Thyroid gland (tissue), 4 donors: ENCODE data around the gene DOCK8. TPM values are rescaled to one million over a fixed set of nuclear protein-coding genes. Genes with fewer than 3 reads are reported as not detected.

Source experiments
- DNase-seq, 2 donors: peaks; one replicate each; pipeline ENCODE4 v3.0.0-alpha.2; 2019
- H3K27ac ChIP-seq, 3 donors: fragments of 200-600 bp; sonication (generic); 1 replicate in 2 of 3; 2 replicates in 1 of 3; pipeline ENCODE4 v1.5.1; 2016 to 2019; ENCODE audit warnings: mild to moderate bottlenecking in 1 of 3, moderate library complexity in 1 of 3
- H3K27me3 ChIP-seq: fragments of 200-600 bp; sonication (generic); one replicate; pipeline ENCODE4 v1.5.1; 2019
- H3K36me3 ChIP-seq, 2 donors: fragments of 200-600 bp; sonication (generic); one replicate each; pipeline ENCODE4 v1.5.1; 2016 to 2019
- H3K4me1 ChIP-seq, 2 donors: fragments of 200-600 bp; sonication (generic); one replicate each; pipeline ENCODE4 v1.5.1; 2017 to 2019
- H3K4me3 ChIP-seq, 3 donors: fragments of 200-600 bp; sonication (generic); replicated peaks in 1 of 3; 1 replicate in 2 of 3; 2 replicates in 1 of 3; pipeline ENCODE4 v1.5.1; 2016; ENCODE audit warnings: mild to moderate bottlenecking in 1 of 3
- H3K9me3 ChIP-seq: fragments of 200-600 bp; sonication (generic); one replicate; pipeline ENCODE4 v1.5.1; 2017
- CTCF ChIP-seq, 6 experiments: fragments of 200-600 bp in 3 of 6; fragments of 450-650 bp in 3 of 6; sonication (generic) in 3 of 6; IDR thresholded peaks; one replicate each; pipeline ENCODE4 v1.5.1; 2016 to 2019; ENCODE audit warnings: antibody characterized with exemption in 6 of 6, mild to moderate bottlenecking in 2 of 6, inconsistent platforms in 1 of 6, moderate library complexity in 1 of 6
- POLR2A ChIP-seq, 2 donors: fragments of 450-650 bp; IDR thresholded peaks; one replicate each; pipeline ENCODE4 v1.6.1; 2017; ENCODE audit warnings: antibody characterized with exemption in 2 of 2, mild to moderate bottlenecking in 2 of 2, moderate library complexity in 1 of 2
- WGBS, 2 donors: methylation state at CpG; one replicate each; pipeline ENCODE4 v1.1.5; 2017; 5-methylcytosine and 5-hydroxymethylcytosine counted together
- intact Hi-C: fragments of 100-400 bp; cut with DNase I; formaldehyde crosslinking; loops from one replicate; pipeline ENCODE4 v1.15.1; 2023
- total RNA-seq, 4 donors: library from RNA; depleted of rRNA; stranded (reverse); fragments of >200 nt; gene quantifications; one replicate each; pipeline ENCODE4 v1.2.3, GENCODE V29; 2016

Gene DOCK8
- total RNA-seq, 4 donors from 2014 or later: 10.1 to 19.5 (median 16.0) TPM

GRCh38 chr9:286071-286740 is 71.5 kb downstream of the DOCK8 start:
- intact Hi-C loops: no loop called here
- no peak for TF ChIP-seq POLR2A (IDR thresholded peaks at IDR 0.05)
- TF ChIP-seq CTCF (IDR thresholded peaks at IDR 0.05): no peak
- no peaks in the 10 kb centered on the region for H3K4me1 ChIP-seq
- H3K27ac ChIP-seq: no peak overlapping the region
- DNase-seq: no peak
- no peaks in the 10 kb centered on the region for H3K36me3 ChIP-seq
- H3K27me3 ChIP-seq: no peaks in the 10 kb centered on the region
- H3K4me3 ChIP-seq: no peak overlapping the region
- 81 to 82% methylated on average over 12 of the region's 12 CpGs for WGBS, 2 donors
- H3K9me3 ChIP-seq: no peaks in the 10 kb centered on the region

- TF ChIP-seq CTCF (IDR thresholded peaks at IDR 0.05) (no peak), POLR2A (IDR thresholded peaks at IDR 0.05) (no peak)
Observed at GRCh38 chr9:289121-289520, 74.5 kb downstream of the DOCK8 start.

GRCh38 chr9:292915-293314 is 78.2 kb downstream of the DOCK8 start:
- intact Hi-C loops: no loop called here
- H3K4me3 ChIP-seq: no peak overlapping the region
- no peaks in the 10 kb centered on the region for H3K4me1 ChIP-seq
- H3K9me3 ChIP-seq: no peaks in the 10 kb centered on the region
- no peaks in the 10 kb centered on the region for H3K27me3 ChIP-seq
- TF ChIP-seq POLR2A (IDR thresholded peaks at IDR 0.05) (no peak), CTCF (IDR thresholded peaks at IDR 0.05) (no peak)
- H3K36me3 ChIP-seq: no peaks in the 10 kb centered on the region
- DNase-seq: no peak
- 78 to 84% methylated on average over 1 of the region's 1 CpG for WGBS, 2 donors
- no peak overlapping the region for H3K27ac ChIP-seq

More at GRCh38 chr9:289121-289520, 74.5 kb downstream of the DOCK8 start:
- Histone ChIP-seq H3K9me3 (no peaks in the 10 kb centered on the region), H3K27ac (no peak overlapping the region), H3K4me1 (no peaks in the 10 kb centered on the region), H3K4me3 (no peak overlapping the region), H3K27me3 (no peaks in the 10 kb centered on the region), H3K36me3 (no peaks in the 10 kb centered on the region)
- WGBS, 2 donors: 71 to 73% methylated on average over 4 of the region's 4 CpGs
- intact Hi-C loops: no loop called here
- no peak for DNase-seq

GRCh38 chr9:295576-295975 is 80.9 kb downstream of the DOCK8 start:
- Histone ChIP-seq H3K27ac (no peak overlapping the region), H3K27me3 (no peaks in the 10 kb centered on the region), H3K4me1 (no peaks in the 10 kb centered on the region), H3K4me3 (no peak overlapping the region), H3K36me3 (no peaks in the 10 kb centered on the region), H3K9me3 (no peaks in the 10 kb centered on the region)
- intact Hi-C loops: no loop called here
- TF ChIP-seq CTCF (IDR thresholded peaks at IDR 0.05) (no peak), POLR2A (IDR thresholded peaks at IDR 0.05) (no peak)
- no peak for DNase-seq

GRCh38 chr9:296411-296810 is 81.7 kb downstream of the DOCK8 start:
- H3K27me3 ChIP-seq: no peaks in the 10 kb centered on the region
- TF ChIP-seq POLR2A (IDR thresholded peaks at IDR 0.05) (no peak), CTCF (IDR thresholded peaks at IDR 0.05) (no peak)
- H3K4me1 ChIP-seq: no peaks in the 10 kb centered on the region
- no peaks in the 10 kb centered on the region for H3K9me3 ChIP-seq
- no peak for DNase-seq
- no peaks in the 10 kb centered on the region for H3K36me3 ChIP-seq
- 97 to 98% methylated on average over 3 of the region's 3 CpGs for WGBS, 2 donors
- intact Hi-C loops: no loop called here
- no peak overlapping the region for H3K27ac ChIP-seq
- H3K4me3 ChIP-seq: no peak overlapping the region
